Activated CD4-positive, alpha-beta T cell treated with anti-CD3 and anti-CD28 coated beads for 4 hours (primary cell): ENCODE data around the gene WASF3.

Experiments
- DNase-seq, 2 donors: peaks; one replicate each; pipeline ENCODE4 v3.0.0-alpha.2; 2020

WASF3 gene

GRCh38 chr13:26646603-26647002 is 89.1 kb downstream of the WASF3 start:
- DNase-seq = no peak

- no peak for DNase-seq
Measured at GRCh38 chr13:26651234-26651633, 93.8 kb downstream of the WASF3 start.

- DNase-seq = no peak
Measured at GRCh38 chr13:26653310-26653709, 95.8 kb downstream of the WASF3 start.

- no peak for DNase-seq
Measured at GRCh38 chr13:26653842-26654241, 96.4 kb downstream of the WASF3 start.

GRCh38 chr13:26656919-26657318 is 99.4 kb downstream of the WASF3 start:
- no peak for DNase-seq

- no peak for DNase-seq
Measured at GRCh38 chr13:26658448-26659385, 101.2 kb downstream of the WASF3 start.

GRCh38 chr13:26660185-26660584 is 102.7 kb downstream of the WASF3 start:
- no peak for DNase-seq

- DNase-seq = no peak
Measured at GRCh38 chr13:26660766-26661165, 103.3 kb downstream of the WASF3 start.

GRCh38 chr13:26663791-26664190 is 106.3 kb downstream of the WASF3 start:
- DNase-seq = no peak

GRCh38 chr13:26664286-26664685 is 106.8 kb downstream of the WASF3 start:
- no peak for DNase-seq

- no peak for DNase-seq
Measured at GRCh38 chr13:26664876-26665275, 107.4 kb downstream of the WASF3 start.

- no peak for DNase-seq
Measured at GRCh38 chr13:26668357-26669146, 111.1 kb downstream of the WASF3 start.

GRCh38 chr13:26673890-26674289 is 116.4 kb downstream of the WASF3 start:
- no peak for DNase-seq

- DNase-seq = no peak
Measured at GRCh38 chr13:26677156-26677555, 119.7 kb downstream of the WASF3 start.

- DNase-seq = no peak
Measured at GRCh38 chr13:26678330-26678729, 120.8 kb downstream of the WASF3 start.

- no peak for DNase-seq
Measured at GRCh38 chr13:26678796-26679195, 121.3 kb downstream of the WASF3 start.

- DNase-seq = no peak
Measured at GRCh38 chr13:26679411-26680122, 122.1 kb downstream of the WASF3 start.

- no peak for DNase-seq
Measured at GRCh38 chr13:26680123-26680450, 122.6 kb downstream of the WASF3 start.

GRCh38 chr13:26680572-26680971 is 123.1 kb downstream of the WASF3 start:
- DNase-seq = no peak

GRCh38 chr13:26681036-26681435 is 123.6 kb downstream of the WASF3 start:
- DNase-seq = no peak

GRCh38 chr13:26682606-26683005 is 125.1 kb downstream of the WASF3 start:
- DNase-seq = no peak

GRCh38 chr13:26685606-26686005 is 128.1 kb downstream of the WASF3 start:
- no peak for DNase-seq

- no peak for DNase-seq
Measured at GRCh38 chr13:26686285-26686684, 128.8 kb downstream of the WASF3 start.
